Vagina (tissue), 2 donors: ENCODE data around the gene DR1. TPM values are rescaled to one million over a fixed set of nuclear protein-coding genes. Genes with fewer than 3 reads are reported as not detected.
"Not testable (repeated sequence)": the region's sequence is repeated elsewhere in the genome, so short reads cannot be mapped to it uniquely, and the experiment has no call there.

Source experiments
- DNase-seq, 2 donors: peaks; one replicate each; pipeline ENCODE4 v3.0.0-alpha.2; 2017; ENCODE audit errors: extremely low spot score in 2 of 2
- H3K27ac ChIP-seq: fragments of 200-600 bp; sonication (generic); one replicate; pipeline ENCODE4 v1.5.1; 2019
- H3K27me3 ChIP-seq: fragments of 200-600 bp; sonication (generic); one replicate; pipeline ENCODE4 v1.5.1; 2019
- H3K36me3 ChIP-seq, 2 donors: fragments of 200-600 bp; sonication (generic); one replicate each; pipeline ENCODE4 v1.5.1; 2017 to 2019
- H3K4me1 ChIP-seq: fragments of 200-600 bp; sonication (generic); one replicate; pipeline ENCODE4 v1.5.1; 2019
- H3K4me3 ChIP-seq, 2 donors: fragments of 200-600 bp; sonication (generic); 1 replicate in 1 of 2; 2 replicates in 1 of 2; pipeline ENCODE4 v1.5.1; 2016 to 2019
- H3K9me3 ChIP-seq: fragments of 200-600 bp; sonication (generic); one replicate; pipeline ENCODE4 v1.5.1; 2019
- CTCF ChIP-seq, 3 experiments: fragments of 450-650 bp in 2 of 3; fragments of 200-600 bp in 1 of 3; sonication (generic) in 1 of 3; IDR thresholded peaks; one replicate each; pipeline ENCODE4 v1.5.1; 2017 to 2019; ENCODE audit warnings: antibody characterized with exemption in 3 of 3, mild to moderate bottlenecking in 2 of 3, moderate library complexity in 2 of 3
- POLR2A ChIP-seq, 2 donors: fragments of 450-650 bp; IDR thresholded peaks; one replicate each; pipeline ENCODE4 v1.6.1; 2017; ENCODE audit warnings: antibody characterized with exemption in 2 of 2, mild to moderate bottlenecking in 2 of 2, moderate library complexity in 2 of 2
- POLR2AphosphoS5 ChIP-seq, 2 donors: sonication (generic); formaldehyde crosslinking; IDR thresholded peaks; one replicate each; pipeline ENCODE4 v1.9.0; 2017; ENCODE audit warnings: antibody characterized with exemption in 2 of 2, mild to moderate bottlenecking in 2 of 2, low read depth in 1 of 2; ENCODE audit not compliant: insufficient read depth in 1 of 2
- intact Hi-C: fragments of 100-400 bp; cut with DNase I; formaldehyde crosslinking; loops from one replicate; pipeline ENCODE4 v1.15.1; 2023
- total RNA-seq: library from RNA; depleted of rRNA; stranded (reverse); fragments of >200 nt; gene quantifications from one replicate; pipeline ENCODE4 v1.2.3, GENCODE V29; 2016

The DR1 gene
- total RNA-seq, 1 donor from 2014 or later = 20.6 TPM

GRCh38 chr1:93348104-93348728 is 2.5 kb downstream of the DR1 start:
- no peak for TF ChIP-seq CTCF (IDR thresholded peaks at IDR 0.05)
- no peak for TF ChIP-seq POLR2AphosphoS5 (IDR thresholded peaks at IDR 0.05; ENCODE audit: insufficient read depth in 1 of 2, low read depth in 1 of 2)
- no peak for TF ChIP-seq POLR2A (IDR thresholded peaks at IDR 0.05)
- Histone ChIP-seq H3K27ac (peak overlapping the region; percentile 96), H3K27me3 (no peaks in the 10 kb centered on the region), H3K36me3 (no peaks in the 10 kb centered on the region), H3K4me3 (peak overlapping the region; percentile 93 to 96), H3K9me3 (no peaks in the 10 kb centered on the region), H3K4me1 (peaks cover 55% of the 10 kb centered on the region)
- DNase-seq = no peak
- intact Hi-C loops = no loop called here

GRCh38 chr1:93349231-93350135 is 3.8 kb downstream of the DR1 start:
- peak overlapping the region in 1 of 2 donors; percentile 96 for H3K4me3 ChIP-seq
- DNase-seq = no peak
- H3K36me3 ChIP-seq = peaks cover 0 to 8% of the 10 kb centered on the region in 2 donors
- H3K4me1 ChIP-seq = peaks cover 67% of the 10 kb centered on the region
- TF ChIP-seq CTCF (IDR thresholded peaks at IDR 0.05) (no peak), POLR2AphosphoS5 (IDR thresholded peaks at IDR 0.05; ENCODE audit: insufficient read depth in 1 of 2, low read depth in 1 of 2) (no peak), POLR2A (IDR thresholded peaks at IDR 0.05) (no peak)
- intact Hi-C loops = no loop called here
- no peaks in the 10 kb centered on the region for H3K9me3 ChIP-seq
- H3K27me3 ChIP-seq = no peaks in the 10 kb centered on the region
- peak overlapping the region; percentile 96 for H3K27ac ChIP-seq

GRCh38 chr1:93350322-93350721 is 4.6 kb downstream of the DR1 start:
- no peak for DNase-seq
- H3K9me3 ChIP-seq = no peaks in the 10 kb centered on the region
- H3K4me1 ChIP-seq = peaks cover 74% of the 10 kb centered on the region
- H3K36me3 ChIP-seq = peaks cover 0 to 17% of the 10 kb centered on the region in 2 donors
- intact Hi-C loops = no loop called here
- H3K27ac ChIP-seq = no peak overlapping the region
- TF ChIP-seq POLR2AphosphoS5 (IDR thresholded peaks at IDR 0.05; ENCODE audit: insufficient read depth in 1 of 2, low read depth in 1 of 2) (no peak), CTCF (IDR thresholded peaks at IDR 0.05) (no peak), POLR2A (IDR thresholded peaks at IDR 0.05) (no peak)
- no peak overlapping the region for H3K4me3 ChIP-seq
- H3K27me3 ChIP-seq = no peaks in the 10 kb centered on the region

- peaks cover 76% of the 10 kb centered on the region for H3K4me1 ChIP-seq
- intact Hi-C loops = no loop called here
- TF ChIP-seq POLR2AphosphoS5 (IDR thresholded peaks at IDR 0.05; ENCODE audit: insufficient read depth in 1 of 2, low read depth in 1 of 2) (no peak), POLR2A (IDR thresholded peaks at IDR 0.05) (no peak), CTCF (IDR thresholded peaks at IDR 0.05) (no peak)
Observed at GRCh38 chr1:93350875-93351274, 5.2 kb downstream of the DR1 start.

GRCh38 chr1:93351346-93351745 is 5.6 kb downstream of the DR1 start:
- H3K4me3 ChIP-seq, DNase-seq, intact Hi-C loops, H3K27ac ChIP-seq, H3K9me3 ChIP-seq, H3K27me3 ChIP-seq: not testable (repeated sequence)
- H3K4me1 ChIP-seq = peaks cover 76% of the 10 kb centered on the region
- peaks cover 0 to 27% of the 10 kb centered on the region in 2 donors for H3K36me3 ChIP-seq

More at GRCh38 chr1:93350875-93351274, 5.2 kb downstream of the DR1 start:
- Histone ChIP-seq H3K36me3 (peaks cover 0 to 22% of the 10 kb centered on the region in 2 donors), H3K9me3 (no peaks in the 10 kb centered on the region), H3K4me3 (no peak overlapping the region), H3K27me3 (no peaks in the 10 kb centered on the region), H3K27ac (no peak overlapping the region)
- DNase-seq = no peak
